Lower leg skin (tissue), 4 donors: ENCODE results near the gene RBL1. TPM values are rescaled to one million over a fixed set of nuclear protein-coding genes. Genes with fewer than 3 reads are reported as not detected.

Experiments used
- DNase-seq, 2 donors: peaks; one replicate each; pipeline ENCODE4 v3.0.0-alpha.2; 2019; ENCODE audit warnings: low spot score in 2 of 2
- H3K4me3 ChIP-seq: fragments of 200-600 bp; sonication (generic); 2 replicates; pipeline ENCODE4 v1.5.1; 2017; ENCODE audit warnings: mild to moderate bottlenecking, low read depth; ENCODE audit not compliant: poor library complexity, severe bottlenecking
- CTCF ChIP-seq, 3 donors: fragments of 450-650 bp; IDR thresholded peaks; one replicate each; pipeline ENCODE4 v1.5.1; 2016; ENCODE audit warnings: antibody characterized with exemption in 3 of 3, mild to moderate bottlenecking in 3 of 3, moderate library complexity in 2 of 3
- POLR2A ChIP-seq, 2 donors: fragments of 450-650 bp; IDR thresholded peaks; one replicate each; pipeline ENCODE4 v1.6.1; 2016 to 2017; ENCODE audit warnings: antibody characterized with exemption in 2 of 2, mild to moderate bottlenecking in 1 of 2, moderate library complexity in 1 of 2
- WGBS, 2 donors: methylation state at CpG; one replicate each; pipeline ENCODE4 v1.1.5; 2018; 5-methylcytosine and 5-hydroxymethylcytosine counted together
- intact Hi-C: fragments of 100-400 bp; cut with DNase I; formaldehyde crosslinking; loops from one replicate; pipeline ENCODE4 v1.15.0; 2023; ENCODE audit warnings: low total_unique reads
- total RNA-seq, 4 donors: library from RNA; depleted of rRNA; stranded (reverse); fragments of >200 nt; gene quantifications; one replicate each; pipeline ENCODE4 v1.1.0, GENCODE V29; 2016

Gene RBL1
- total RNA-seq, 4 donors from 2014 or later = 3.4 to 5.3 (median 4.8) TPM

- DNase-seq = no peak
- WGBS, 2 donors = 82 to 90% methylated on average over 3 of the region's 3 CpGs
- no peak for TF ChIP-seq POLR2A (IDR thresholded peaks at IDR 0.05)
- TF ChIP-seq CTCF (IDR thresholded peaks at IDR 0.05) = no peak
- intact Hi-C loops = no loop called here
- no peak overlapping the region for H3K4me3 ChIP-seq
Observed at GRCh38 chr20:36956016-36956415, 139.8 kb downstream of the RBL1 start.

- peak overlapping the region; percentile 96 for H3K4me3 ChIP-seq
- no peak for DNase-seq
- intact Hi-C loops = no loop called here
- WGBS, 2 donors = 33% methylated on average over 11 of the region's 11 CpGs
- TF ChIP-seq POLR2A (IDR thresholded peaks at IDR 0.05) = no peak
- TF ChIP-seq CTCF (IDR thresholded peaks at IDR 0.05) = no peak
Observed at GRCh38 chr20:36951979-36952738, 143.6 kb downstream of the RBL1 start.

GRCh38 chr20:36951198-36951978 lies 144.4 kb downstream of the RBL1 start, which contains the start of gene SAMHD1:
Gene SAMHD1 (minus strand): TSS chr20:36951708. CDS start chr20:36951643, 65 bp downstream.
- 0% methylated on average over 56 to 65 of the region's 66 CpGs for WGBS, 2 donors
- peak within 1 kb of the TSS; percentile 96 for H3K4me3 ChIP-seq
- no peak for TF ChIP-seq CTCF (IDR thresholded peaks at IDR 0.05)
- intact Hi-C loops = no loop called here
- DNase-seq = peak; percentile 95 to 98

- DNase-seq = no peak
- H3K4me3 ChIP-seq = peak overlapping the region; percentile 96
- intact Hi-C loops = no loop called here
- no peak for TF ChIP-seq CTCF (IDR thresholded peaks at IDR 0.05)
- TF ChIP-seq POLR2A (IDR thresholded peaks at IDR 0.05) = no peak
- WGBS, 2 donors = 1 to 2% methylated on average over 24 of the region's 24 CpGs
Observed at GRCh38 chr20:36950414-36951197, 145.2 kb downstream of the RBL1 start.

Other genes with a start within 250 kb of the RBL1 start
- under 1 TPM in 2 of 4 donors, not detected in 2; 0.42 to 0.58 TPM for gene TLDC2, start 219.9 kb downstream of the RBL1 start, total RNA-seq
- 100 to 1,000 TPM in 1 of 4 donors, 10 to 100 TPM in 3; 29.4 to 109 (median 38.3) TPM for gene SAMHD1, start 144.3 kb downstream of the RBL1 start, total RNA-seq
- 100 to 1,000 TPM in 2 of 4 donors, 10 to 100 TPM in 2; 76.0 to 128 (median 102) TPM for gene RPN2, start 83.3 kb upstream of the RBL1 start, total RNA-seq
- 1 to 10 TPM in 3 of 4 donors, under 1 TPM in 1; 0.59 to 6.8 (median 2.3) TPM for gene MROH8, start 83.6 kb upstream of the RBL1 start, total RNA-seq
- not detected for gene GHRH, start 165.8 kb upstream of the RBL1 start, total RNA-seq
- gene MANBAL, start 193.7 kb upstream of the RBL1 start, total RNA-seq = 10 to 100 TPM; 17.7 to 25.2 (median 21.4) TPM